HG03378 (cell line): ENCODE measurements around the gene TMEM242.
"Not testable (repeated sequence)": the region's sequence is repeated elsewhere in the genome, so short reads cannot be mapped to it uniquely, and the experiment has no call there.

Source experiments
- ATAC-seq: cut with Tn5 transposase; IDR thresholded peaks from one replicate; pipeline ENCODE4 v1.9.1; 2021; ENCODE audit warnings: mild to moderate bottlenecking, moderate library complexity; ENCODE audit not compliant: unreplicated experiment

TMEM242 gene

DNA sequence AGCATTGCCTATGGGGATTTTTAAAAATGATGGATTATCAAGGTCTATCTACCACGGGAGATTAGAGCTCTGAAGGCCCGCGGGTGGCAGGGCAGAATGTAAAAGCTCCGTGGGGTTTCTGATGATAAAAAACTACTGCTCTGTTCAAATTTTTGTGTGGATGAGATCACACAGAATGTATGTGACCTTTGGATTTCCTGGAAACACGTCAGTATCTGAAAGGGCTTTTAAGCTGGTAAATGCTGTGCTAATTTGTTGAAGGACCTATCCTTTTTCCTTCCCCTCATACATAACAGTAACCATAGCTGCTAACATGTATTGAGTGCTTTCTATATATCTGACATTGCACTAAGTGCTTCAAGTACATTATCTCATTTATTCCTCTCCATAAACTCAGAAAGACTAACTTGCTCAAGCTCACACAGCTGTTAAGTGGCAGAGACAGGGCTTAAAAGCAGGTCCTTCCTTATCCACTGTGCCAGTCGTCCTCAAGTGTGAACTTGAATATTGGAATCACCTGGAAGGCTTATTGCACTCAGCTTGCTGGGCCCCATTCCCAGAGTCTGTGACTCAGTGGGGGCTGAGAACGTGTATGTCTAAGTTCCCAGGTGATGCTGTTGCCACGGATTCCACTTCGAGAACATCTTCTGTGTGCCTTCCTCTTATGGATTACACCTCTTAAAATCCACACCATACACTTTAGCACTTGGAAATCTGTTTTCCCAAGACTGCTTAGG is 1.9 kb upstream of the TMEM242 start:
- no peak for ATAC-seq

DNA sequence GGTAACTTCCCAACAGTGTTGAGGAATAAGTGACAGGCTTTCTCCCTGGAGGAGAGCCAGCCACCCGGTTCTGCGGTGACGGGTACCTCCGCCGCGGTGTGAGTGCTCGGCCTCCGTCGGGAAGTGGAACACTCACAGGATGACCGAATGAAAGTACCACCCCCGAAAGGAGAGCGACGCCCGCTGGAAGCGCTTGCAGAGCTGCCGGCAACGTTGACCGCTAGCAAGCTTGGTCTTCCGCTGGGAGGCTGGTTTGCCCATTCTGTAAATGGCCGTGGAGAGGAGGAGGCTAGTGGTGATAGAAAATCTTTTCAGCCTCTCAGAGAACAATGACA is 614 bp upstream of the TMEM242 start:
- peak; percentile 27 for ATAC-seq

DNA sequence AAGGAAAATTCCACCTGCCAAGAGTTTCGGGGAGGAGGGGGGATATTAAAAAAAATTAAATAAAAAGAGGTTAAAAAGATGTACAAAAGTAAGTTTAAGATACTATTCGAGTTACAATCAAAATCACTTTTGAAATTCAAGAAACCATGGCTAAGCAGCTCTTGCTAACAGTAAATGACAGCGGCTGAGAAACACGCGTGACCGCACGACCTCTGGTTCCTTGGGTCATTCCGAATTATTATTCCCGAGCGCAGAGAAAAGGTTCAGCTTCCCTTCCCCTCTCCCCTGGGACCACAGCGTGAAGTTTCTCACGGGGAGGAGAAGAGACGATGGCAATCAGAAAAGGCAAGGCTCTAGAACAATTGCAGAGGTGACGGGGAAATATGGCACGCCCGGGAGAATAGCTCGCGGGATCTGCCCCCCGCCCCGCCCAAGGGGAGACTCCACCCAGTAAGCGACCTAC is 496 bp downstream of the TMEM242 start:
- ATAC-seq = no peak

DNA sequence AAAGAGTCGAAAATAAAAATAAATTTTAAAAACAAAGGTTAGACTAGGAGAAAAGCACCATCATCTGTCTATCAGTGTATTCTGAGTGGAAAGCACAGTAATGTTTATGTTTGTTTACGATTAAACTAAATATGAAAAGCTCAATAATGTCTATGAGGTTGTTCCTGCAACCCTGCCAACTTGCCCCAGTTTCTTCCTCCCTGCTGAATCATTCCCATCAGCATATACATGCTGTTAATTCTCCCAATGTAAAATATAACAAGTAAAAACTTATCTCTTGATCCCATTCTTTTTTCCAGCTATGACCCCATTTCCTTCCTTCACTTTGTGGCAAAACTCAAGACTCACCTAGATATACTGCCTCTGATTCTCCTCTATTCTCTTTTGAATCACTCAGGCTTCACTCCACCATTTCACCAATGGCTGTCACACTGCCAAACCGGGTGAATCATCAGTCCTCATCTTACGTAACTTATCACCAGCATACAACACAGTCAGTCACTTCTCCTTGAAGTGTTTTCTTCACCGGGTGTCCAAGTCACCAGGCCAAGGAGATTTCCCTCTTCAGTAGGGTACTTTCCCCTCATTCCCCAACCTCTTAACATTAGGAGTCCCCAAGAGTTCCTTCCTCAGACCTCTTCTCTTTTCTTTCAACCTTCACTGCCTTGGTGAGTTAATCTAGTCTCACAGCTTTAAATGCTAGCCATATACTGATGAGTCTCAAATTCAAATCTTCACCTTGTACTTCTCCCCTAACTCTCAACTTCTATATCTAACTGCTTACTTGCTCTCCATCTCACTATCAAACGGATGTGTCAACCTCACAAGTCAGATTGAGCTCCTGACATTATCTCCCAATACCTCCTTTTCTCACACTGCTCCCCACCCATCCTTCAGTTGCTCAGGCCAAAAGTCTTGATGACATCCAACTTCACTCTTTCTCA is 6.2 kb downstream of the TMEM242 start:
- no peak for ATAC-seq

DNA sequence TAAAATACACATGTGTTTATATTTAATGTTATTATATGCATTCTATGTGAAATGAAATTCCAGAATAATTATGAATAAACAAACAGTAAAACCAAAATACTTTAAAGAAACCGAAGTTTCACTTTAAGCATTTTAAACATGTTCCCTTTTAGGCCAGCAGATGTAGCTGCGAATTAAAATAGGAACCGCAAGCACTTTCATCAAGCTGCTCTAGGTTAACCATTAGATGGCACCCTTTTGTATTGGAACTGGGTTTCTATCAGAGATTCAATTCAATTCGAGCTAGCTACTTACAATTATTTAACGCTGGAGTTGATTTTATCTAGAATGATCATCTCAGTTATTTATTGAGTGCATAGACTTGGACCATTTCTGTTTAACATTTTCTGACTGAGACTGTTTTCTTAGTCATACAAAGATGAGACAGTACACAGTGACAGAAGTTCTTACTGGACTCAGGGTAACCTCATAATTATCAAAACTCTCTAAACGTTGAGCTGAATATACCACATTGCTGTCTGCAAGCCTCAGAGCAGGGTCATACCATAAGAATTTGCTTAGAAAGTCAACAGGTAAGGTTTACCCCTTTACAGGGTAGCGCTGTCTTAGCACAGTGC is 8.5 kb downstream of the TMEM242 start:
- peak; percentile 88 for ATAC-seq

DNA sequence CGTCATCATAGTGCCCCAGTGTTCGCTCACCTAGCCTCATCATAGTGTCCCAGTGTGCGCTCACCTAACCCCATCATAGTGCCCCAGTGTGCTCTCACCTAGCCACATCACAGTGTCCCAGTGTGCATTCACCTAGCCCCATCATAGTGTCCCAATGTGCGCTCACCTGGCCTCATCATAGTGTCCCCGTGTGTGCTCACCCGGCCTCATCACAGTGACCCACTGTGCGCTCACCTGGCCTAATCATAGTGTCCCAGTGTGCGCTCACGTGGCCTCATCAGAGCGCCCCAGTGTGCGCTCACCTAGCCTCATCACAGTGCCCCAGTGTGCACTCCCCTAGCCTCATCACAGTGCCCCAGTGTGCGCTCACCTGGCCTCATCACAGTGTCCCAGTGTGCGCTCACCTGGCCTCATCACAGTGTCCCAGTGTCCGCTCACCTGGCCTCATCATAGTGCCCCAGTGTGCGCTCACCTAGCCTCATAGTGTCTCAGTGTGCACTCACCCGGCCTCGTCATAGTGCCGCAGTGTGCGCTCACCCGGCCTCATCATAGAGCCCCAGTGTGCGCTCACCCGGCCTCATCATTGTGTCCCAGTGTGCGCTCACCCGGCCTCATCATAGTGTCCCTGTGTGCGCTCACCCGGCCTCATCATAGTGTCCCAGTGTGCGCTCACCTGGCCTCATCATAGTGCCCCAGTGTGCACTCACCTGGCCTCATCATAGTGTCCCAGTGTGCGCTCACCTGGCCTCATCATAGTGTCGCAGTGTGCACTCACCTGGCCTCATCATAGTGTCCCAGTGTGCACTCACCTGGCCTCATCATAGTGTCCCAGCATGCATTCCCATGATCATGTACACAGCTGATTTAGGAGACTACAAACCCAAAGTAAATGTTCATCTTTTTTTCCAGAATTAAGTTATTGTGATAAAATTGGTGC is 9.5 kb downstream of the TMEM242 start:
- ATAC-seq = no peak

DNA sequence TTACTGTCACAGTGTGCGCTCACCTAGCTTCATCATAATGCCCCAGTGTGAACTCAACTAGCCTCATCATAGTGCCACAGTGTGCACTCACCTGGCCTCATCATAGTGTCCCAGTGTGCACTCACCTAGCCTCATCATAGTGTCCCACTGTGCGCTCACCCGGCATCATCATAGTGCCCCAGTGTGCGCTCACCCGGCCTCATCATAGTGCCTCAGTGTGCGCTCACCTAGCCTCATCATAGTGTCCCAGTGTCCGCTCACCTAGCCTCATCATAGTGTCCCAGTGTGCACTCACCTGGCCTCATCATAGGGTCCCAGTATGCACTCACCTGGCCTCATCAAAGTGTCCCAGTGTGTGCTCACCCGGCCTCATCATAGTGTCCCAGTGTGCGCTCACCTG is 10.6 kb downstream of the TMEM242 start:
- ATAC-seq = no peak

DNA sequence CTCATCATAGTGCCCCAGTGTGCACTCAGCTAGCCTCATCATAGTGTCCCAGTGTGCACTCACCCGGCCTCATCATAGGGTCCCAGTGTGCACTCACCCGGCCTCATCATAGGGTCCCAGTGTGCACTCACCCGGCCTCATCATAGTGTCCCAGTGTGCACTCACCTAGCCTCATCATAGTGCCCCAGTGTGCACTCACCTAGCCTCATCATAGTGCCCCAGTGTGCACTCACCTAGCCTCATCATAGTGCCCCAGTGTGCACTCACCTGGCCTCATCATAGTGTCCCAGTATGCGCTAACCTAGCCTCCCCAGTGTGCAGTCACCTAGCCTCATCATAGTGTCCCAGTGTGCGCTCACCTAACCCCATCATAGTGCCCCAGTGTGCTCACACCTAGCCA is 12.6 kb downstream of the TMEM242 start:
- ATAC-seq = not testable (repeated sequence)

DNA sequence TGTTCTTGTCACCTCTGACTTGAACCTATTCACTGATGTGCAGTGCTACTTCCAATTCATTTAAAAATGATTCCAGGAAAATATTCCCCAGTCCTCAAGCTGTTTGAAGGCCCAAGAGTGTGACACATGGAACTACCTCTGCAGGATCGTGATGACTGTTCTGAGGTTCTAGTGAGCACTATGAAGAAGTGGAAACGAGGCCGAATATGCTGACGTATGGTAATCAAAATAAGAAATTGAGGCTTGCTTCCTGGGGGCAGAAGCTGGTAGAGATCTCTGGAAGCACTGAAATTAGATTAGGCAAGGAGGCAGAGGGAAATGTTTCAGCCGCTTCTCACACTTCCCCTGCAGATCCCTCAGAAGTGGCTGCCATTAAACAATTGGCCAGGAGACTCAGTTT is 15.7 kb downstream of the TMEM242 start:
- ATAC-seq = no peak

DNA sequence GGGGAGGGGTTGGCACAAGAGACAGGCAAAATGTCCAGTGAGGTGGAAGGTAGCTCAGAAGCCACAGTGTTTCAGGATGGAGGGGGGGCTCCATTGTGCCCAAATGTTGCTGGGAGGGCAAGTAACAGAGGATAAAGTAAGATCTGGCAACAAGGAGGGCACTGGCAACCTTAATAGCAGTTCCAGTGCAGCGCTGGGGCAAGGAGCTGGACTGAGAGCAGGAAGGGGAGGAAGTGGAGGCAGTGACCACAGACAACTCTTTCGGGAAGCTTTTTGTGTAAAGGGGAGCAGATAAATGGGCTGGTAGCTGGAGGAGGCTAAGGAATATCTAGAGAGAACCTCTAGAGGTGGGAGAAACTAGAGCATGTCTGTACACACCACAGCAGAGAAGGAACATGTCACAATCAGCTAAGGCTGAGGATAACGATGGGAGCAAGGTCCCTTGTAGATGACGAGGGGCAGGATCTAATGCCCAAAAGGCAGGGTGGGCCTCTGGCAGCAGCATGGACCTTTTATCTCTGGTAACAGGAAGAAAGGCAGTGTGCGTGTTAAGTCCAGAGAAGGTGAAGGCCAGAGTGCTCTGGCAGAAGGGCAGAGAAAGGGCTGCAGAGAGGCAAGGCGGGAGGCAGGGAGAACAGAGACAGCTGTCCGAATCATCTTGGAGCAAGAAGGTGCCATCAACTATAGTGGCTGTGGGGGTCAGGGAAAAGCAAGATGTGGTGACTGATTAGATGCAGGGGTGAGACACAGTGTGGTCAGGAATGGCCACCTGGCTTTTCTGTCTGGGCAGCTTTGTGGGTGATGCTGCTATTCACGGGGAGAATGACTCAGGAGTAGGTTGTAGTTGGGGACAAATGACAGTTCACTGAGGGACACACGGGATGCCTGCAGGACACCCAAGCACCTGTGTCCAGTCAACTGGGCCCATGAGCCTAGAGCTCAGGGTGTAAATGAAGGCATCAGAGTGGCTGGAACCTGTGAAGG is 17.4 kb downstream of the TMEM242 start:
- ATAC-seq = no peak

DNA sequence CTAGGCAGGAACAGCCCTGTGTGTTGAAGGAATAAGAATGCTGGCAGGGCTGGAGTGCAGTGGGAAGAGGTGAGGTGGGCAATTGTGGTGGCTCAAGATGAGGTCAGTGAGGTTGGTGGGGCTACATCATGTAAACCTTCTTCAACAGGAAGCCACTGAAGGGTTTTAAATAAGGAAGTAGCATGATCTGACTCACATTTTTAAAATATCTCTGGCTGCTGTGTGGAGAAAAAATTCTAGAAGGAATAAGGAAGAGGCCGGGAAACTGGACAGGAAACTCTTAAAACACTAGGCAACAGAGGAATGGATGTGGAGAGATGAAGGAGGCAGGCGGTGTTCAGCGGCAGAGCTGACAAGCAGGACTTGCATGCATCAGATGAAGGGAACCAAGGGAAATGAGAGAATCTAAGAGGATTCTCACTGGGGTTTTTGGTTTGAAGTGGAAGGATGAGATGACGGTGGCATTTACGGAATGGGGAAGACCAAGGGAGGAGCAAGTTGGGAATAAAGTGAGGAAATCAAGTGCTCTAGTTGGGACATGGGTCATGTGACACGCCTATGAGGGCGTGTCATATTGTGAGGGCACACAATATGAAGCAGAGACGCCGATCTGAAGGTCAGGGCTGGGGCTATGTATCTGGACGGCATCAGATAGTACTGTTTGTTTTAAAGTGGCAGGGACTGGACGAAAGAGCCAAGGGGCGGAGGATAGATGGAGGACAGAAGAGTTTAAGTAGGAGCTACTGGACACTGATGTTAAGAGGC is 18.2 kb downstream of the TMEM242 start:
- no peak for ATAC-seq

DNA sequence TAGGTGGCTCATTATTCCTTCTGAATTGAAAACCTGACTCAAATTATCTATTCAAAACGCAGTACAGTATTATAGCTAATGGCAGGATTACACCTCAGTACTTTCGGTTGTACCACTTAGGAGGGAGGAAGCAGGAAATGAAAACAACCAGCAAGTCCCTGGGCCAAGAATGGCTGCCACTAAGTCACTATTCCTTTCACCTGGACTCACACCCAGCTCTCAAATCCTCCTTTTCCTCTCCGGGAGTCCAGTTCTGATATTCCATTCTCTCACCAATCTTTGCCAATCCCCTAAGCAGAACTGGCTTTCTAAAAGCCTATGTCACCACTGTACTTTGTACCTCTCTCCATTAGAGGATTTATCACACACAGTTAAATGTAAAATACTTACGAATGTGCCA is 20.6 kb downstream of the TMEM242 start:
- ATAC-seq = no peak

DNA sequence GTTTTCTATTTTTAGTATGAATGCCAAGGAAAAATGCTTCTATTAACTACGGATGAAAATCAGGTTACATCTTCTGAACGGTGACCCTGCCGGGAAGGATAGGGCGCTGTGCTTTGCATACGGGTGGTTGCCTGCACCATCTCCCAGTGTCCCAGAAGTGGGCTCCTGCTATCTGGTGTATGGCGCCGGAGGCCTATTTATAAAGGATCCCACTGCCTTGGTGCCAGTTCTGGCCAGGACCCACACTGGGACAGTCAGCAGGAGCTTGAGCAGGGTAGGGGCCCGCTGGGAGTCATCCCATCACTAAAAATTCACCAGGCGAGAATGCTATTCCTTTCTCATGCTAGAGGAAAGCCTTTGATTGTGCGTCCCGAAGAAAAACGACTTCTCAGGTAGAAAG is 22.9 kb downstream of the TMEM242 start:
- no peak for ATAC-seq

DNA sequence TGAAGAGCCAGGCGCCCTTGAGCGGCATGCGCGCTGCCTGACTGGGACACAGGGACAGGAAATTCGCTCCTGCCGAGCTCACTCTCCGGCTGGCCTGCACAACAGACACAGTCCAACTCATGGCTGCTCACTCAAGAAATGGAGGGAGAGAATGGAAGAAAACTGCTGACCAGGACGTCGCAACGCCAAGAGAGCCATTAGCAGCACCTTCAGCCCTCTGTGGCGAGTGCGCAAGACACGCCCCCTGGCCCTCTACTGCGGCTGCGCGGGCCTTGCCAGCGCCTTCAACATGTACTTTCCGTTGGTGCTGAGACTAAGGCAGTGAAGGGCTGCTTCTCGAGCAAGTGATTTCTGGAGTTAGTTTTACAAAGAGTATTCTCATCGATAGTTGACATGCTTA is 23.3 kb downstream of the TMEM242 start:
- no peak for ATAC-seq

DNA sequence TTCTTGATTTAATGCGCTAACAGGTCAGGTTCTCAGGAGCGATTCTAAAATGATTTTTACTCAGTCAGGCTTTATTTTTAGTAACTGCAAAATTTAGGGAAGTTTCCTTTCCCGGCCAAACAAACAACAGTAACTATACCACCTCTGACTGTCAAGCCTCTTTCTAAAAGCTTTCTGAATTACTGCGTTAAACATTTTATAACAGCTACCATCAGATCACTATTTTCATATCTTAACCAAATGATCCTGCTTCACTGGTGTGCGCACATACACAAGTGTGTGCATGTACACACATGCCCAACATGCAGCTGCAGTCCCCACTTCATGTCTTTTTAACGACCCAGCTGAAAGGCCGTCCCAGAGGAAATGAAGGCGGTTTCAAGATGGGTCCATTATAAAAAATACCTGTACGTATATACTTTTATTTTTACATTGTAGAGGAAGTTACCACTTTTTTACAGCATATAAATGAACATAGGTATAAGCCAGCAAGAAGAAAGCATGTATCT is 25.0 kb downstream of the TMEM242 start:
- no peak for ATAC-seq

DNA sequence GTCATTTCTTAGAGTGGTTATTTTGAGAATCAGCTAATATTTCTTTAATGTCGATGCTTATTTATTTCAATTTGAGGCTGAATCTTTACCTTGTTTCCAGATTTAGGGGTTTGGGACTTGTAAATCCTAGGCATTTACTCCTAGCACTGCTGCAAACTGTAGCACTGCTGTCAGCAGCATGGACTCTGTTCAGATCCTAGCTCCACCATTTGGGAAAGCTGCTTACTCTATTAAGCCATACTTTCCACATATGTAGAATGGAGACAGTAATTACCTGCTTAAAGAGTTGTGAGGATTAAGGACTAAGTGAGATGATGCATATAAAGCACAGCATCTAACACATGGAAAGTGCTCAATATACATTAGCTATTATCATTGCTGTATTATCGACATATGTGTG is 28.7 kb downstream of the TMEM242 start:
- ATAC-seq = no peak

DNA sequence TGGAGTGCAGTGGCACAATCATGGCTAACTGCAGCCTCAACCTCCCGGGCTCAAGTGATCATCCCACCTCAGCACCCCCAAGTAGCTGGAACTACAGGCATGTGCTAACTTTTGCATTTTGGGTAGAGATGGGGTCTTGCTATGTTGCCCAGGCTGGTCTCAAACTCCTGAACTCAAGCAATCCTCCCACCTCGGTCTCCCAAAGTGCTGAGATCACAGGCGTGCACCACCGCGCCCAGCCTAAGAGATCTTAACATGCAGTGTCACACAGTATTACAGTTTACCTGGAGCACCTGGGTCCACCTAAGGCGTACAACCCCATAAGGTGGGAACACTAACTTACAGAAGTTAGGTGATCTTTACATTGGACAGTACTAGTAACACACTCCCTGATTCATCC is 29.5 kb downstream of the TMEM242 start:
- ATAC-seq = no peak

DNA sequence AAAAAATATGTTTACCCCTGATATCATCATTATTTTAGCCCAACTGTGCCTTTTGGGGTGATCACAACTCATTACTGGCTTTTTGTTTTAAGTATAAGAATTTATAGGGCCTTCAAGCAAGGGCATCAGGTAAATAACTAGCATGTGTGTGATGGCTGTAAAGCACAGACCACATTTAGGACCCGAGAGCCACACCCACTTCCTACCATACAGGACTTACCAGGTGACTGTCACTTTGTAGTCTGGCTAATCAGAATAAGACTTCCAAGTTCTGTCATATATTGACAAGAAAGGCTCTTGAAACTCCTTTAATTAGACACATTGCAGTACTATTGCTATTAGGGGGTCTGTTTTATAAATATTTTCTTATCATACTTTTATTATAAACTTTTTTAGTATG is 31.1 kb downstream of the TMEM242 start:
- ATAC-seq = no peak

DNA sequence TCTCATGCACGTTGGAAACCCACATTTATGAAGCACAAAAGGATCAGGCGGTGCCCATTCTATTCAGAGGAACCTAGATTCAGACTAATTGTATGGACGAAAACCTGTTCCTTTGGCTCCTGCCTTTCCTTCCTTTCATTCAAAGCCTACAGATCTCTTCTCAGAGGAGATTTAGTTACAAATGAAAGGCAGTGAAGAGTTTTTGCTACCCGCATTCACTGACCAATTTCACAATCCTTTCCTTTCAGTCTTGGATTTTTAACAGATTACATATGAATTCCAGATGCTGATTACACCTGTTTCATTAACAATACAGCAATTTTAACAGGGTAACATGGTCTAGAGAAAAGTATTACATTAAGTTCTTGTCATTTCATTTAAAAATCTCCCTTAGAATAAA is 32.0 kb downstream of the TMEM242 start:
- ATAC-seq = no peak
